Ramos (cell line): ENCODE results near the gene TBC1D19.
"Not testable (repeated sequence)": the region's sequence is repeated elsewhere in the genome, so short reads cannot be mapped to it uniquely, and the experiment has no call there.

Source experiments
- in situ Hi-C: fragments of 300-500 bp; cut with MboI; formaldehyde crosslinking; loops from one replicate; pipeline ENCODE4 v1.14.3; 2022; ENCODE audit warnings: low sequenced_read_pairs; ENCODE audit not compliant: unreplicated experiment

The TBC1D19 gene

GRCh38 chr4:26594778-26595177, 10.9 kb downstream of the TBC1D19 start:
- in situ Hi-C loops = no loop called here

DNA sequence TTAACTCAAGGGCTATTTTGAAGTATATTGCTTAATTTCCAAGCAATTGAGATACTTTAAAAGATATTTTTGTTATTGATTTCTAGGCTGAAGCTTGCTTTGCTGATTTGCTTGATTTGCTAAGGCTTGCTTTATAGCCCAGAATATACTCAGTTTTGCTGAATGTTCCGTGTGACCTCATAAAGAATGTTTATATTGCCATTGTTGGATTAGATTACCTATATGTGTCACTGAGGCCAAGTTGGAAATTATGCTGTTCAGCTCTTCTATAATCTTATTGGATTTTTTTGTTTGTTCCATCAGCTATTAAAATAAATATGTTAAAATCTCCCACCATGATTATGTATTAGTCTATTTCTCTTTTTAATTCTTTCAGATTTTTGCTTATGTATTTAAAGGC, 13.0 kb downstream of the TBC1D19 start:
- in situ Hi-C loops = no loop called here

DNA sequence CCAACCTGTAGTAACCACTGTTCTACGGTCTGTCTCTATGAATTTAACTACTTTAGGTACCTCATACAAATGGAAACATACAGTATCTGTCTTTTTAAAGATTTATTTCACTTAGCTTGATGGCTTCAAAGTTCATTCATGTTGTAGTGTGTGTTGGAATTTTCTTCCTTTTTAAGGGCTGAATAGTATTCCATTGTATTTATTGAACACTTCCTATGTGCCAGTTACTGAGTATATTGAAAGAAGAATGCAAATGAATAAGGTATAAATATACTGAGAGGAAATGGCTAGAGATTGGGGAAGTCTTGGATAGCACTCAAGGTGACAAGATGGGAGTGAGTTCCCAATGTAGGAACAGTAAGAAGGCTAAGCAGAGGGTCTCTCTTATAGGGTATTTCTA, 17.3 kb downstream of the TBC1D19 start:
- in situ Hi-C loops = no loop called here

GRCh38 chr4:26607776-26608175, 23.9 kb downstream of the TBC1D19 start:
- in situ Hi-C loops = no loop called here

DNA sequence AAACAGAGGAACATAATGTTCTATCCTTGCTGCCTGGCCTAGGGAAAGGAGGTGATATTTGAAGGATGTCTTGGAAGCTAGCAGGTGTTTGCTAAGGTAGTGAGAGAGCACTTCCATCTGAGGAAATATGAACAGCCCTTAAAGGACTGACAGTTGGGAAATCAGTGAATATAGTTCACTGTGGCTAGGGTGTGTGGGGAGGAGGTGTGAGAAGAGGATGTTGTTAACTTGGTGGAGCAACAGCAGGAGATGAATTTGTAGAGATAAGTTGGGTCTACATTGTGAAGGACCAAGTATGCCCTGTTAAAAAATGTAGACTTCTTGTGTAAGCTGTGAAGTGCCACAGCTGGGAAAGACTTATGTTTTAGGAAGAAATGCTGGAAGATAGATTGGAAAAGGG, 25.5 kb downstream of the TBC1D19 start:
- in situ Hi-C loops = no loop called here

GRCh38 chr4:26609868-26610267, 26.0 kb downstream of the TBC1D19 start:
- in situ Hi-C loops = no loop called here

DNA sequence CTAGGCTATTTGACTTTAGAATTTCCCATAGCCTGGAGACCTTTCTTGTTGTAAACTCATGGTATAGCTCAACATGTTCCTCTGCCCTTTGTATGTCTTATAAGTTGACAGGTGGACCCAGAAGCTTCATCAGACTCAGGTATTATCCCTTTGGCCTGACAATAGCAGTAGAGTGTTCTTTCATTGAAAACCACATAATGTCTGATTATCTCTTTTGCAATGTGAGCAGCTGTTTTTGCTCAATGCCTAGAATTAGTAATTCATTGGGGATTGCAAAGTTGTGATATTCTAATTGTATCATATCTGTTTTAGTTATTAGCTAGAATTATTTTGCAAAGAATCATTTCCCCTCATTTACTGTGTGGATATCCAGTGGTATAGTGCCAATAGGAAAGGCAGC, 27.5 kb downstream of the TBC1D19 start:
- in situ Hi-C loops = no loop called here

GRCh38 chr4:26611885-26612284, 28.0 kb downstream of the TBC1D19 start:
- in situ Hi-C loops = no loop called here

DNA sequence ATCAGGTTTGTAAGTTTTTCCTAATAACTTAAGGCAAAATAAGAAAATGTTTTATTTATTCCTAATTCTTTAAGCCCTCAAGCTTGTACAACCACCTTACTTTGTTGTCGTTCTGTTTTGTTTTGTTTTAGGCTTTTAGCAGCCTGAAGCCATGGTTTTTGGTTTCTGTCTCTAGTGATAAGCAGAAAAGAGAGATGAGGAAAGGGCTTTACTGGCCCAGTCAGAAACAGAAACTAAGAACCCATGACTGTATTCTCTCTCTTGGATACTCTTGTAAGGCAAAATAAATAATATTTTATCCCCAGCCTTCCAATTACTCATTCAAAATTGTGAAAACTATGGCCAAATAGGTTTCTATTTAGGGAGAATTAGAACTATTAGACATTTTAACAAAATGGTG, 29.4 kb downstream of the TBC1D19 start:
- in situ Hi-C loops = no loop called here

DNA sequence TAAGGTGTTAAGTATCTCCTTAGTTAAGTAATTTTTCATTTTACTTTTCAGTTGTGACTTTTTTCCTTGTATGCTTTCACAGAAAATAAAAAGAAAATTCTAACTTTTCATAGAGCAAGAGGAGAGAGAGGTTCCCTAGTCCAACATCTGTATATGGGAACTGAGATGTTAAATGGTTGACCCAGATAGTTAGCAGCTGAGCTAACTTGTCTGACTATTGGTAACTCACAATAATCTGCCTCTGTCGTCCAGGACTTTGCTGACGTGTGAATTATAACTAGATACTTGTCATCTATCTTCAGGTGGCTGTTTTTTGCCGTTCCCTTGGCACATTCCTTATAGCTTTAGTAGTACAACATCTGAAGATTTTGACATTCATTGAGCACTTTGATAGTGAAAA, 29.9 kb downstream of the TBC1D19 start:
- in situ Hi-C loops = no loop called here

DNA sequence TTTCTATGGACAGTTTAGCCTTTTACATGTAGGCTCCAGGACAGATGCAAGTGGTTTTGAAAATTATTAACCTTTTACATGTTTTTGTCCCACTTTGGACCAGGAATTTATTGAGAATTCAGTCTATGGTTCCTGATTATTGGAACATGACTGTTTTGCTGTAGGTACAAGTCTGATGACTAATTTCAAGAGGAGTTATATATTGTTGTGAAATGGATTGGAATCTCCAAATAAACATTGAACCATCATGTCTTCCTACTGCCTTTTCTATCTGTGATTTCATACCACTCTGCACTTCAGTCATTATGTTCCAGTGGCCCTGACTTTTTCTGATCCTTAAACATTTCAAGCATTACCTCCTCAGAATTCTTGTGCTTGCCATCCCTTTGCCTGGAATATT, 35.9 kb downstream of the TBC1D19 start:
- in situ Hi-C loops = no loop called here

- in situ Hi-C loops = no loop called here
These were observed 37.5 kb downstream of the TBC1D19 start for GRCh38 chr4:26621366-26621765.

DNA sequence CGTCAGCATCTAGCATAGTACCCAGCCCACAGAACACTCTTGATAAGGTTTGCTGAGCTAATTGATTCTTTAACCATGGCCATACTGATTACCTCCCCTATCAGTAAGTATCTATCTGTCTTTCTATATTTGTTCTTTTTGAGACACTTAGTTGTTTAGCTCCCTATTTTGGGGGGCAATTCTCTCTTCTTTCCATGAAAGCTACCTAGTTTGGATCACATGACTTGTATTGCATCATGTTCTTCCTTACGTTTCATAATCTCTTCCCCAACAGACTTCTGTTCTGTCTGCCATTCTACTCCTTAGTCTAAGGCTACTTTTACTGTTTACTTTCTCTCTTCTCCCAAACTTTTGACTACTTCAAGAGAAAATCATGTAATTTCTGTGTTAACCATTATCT, 39.0 kb downstream of the TBC1D19 start:
- in situ Hi-C loops = no loop called here

- in situ Hi-C loops = not testable (repeated sequence)
These were observed 42.8 kb downstream of the TBC1D19 start for GRCh38 chr4:26626658-26627057.

DNA sequence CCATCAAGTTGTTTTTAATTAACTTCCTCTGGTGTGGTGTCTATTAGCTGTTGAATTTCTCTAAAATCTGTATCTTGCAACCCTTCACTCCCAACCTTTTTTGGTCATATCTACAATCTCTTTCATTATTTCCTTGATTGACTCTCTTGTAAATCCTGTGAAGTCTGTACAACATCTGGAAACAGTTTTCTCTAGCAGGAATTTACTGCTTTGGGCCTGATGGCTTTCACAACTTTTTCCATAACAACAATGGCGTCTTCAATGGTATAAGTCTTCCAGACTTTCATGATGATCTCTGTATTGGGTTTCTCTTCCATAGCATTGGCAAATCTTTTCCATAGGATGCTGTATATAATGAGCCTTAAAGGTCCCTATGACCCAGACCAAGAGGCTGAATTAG, 49.0 kb downstream of the TBC1D19 start:
- in situ Hi-C loops = no loop called here

GRCh38 chr4:26634237-26634636, 50.4 kb downstream of the TBC1D19 start:
- in situ Hi-C loops = no loop called here

GRCh38 chr4:26636458-26636857, 52.6 kb downstream of the TBC1D19 start:
- in situ Hi-C loops = no loop called here

DNA sequence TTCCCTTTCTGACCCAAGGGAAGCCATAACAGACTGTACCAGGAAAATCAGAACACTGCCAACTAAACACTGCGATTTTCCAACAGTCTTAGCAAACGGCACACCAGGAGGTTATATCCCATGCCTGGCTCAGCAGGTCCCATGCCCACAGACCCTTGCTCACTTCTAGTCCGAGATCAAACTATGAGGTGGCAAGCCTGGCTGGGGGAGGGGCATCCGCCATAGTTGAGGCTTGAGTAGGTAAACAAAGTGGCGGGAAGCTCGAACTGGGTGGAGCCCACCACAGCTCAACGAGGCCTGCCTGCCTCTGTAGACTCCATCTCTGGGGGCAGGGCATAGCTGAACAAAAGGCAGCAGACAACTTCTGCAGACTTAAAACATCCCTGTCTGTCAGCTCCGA, 56.8 kb downstream of the TBC1D19 start:
- in situ Hi-C loops = not testable (repeated sequence)

DNA sequence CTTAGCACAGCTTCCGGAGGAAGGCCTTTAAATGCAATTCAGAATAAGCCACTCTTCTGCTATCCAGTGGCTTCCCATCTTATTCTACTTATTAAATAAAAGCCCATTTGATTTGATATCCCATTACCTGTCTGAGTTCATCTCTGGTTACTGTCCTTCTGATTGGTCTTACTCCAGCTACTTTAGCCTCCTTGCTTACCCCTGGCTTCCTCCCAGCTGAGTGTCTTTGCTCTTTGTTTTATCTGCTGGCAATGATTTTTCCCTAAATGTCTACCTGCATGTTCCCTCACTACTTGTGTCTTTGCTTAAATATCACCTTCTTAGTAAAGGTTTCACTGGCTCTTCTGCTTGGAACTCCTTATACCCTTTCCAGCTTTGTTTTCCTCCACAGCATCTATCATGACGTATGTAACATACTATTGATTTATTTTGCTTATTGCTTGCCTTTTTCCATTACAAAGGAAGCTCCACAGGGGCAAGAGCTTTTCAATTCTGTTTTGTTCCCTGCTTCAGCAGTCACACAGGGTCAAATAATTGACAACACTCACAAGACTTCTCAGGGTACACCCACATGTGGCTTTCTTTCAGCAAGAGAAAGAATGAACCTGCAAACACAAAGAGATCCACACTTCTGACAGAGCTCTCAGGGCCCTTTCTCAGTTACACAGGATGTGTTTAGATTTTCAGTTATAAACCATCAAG, 63.8 kb downstream of the TBC1D19 start:
- in situ Hi-C loops = no loop called here

- in situ Hi-C loops = no loop called here
These were observed 64.4 kb downstream of the TBC1D19 start for GRCh38 chr4:26648260-26648659.

DNA sequence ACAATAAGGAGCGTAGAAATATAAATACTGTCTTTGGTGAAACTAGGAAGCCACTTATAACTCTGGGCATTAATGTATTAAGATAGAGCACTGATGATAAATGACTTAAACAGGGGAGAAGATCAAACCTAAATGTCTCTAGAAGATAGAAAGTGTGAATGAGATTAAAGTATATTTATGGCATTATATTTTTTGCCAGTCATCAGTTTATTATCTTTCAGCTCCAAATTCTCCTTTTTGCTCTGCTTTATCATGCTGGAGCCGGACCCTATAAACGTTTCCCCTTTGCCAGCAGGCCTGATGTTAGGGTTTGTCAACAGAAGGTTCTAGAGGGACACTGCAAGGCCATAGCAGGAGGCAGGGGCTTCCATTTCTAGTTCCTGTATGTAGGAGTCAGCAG, 76.4 kb downstream of the TBC1D19 start:
- in situ Hi-C loops = no loop called here

- in situ Hi-C loops = no loop called here
These were observed 80.0 kb downstream of the TBC1D19 start for GRCh38 chr4:26663888-26664287.
